Ishikawa (cell line): ENCODE results near the gene PEPD.

Experiments
- CEBPB ChIP-seq: IDR thresholded peaks from 2 replicates; pipeline ENCODE4 v1.6.1; 2012
- EP300 ChIP-seq: IDR thresholded peaks from 2 replicates; pipeline ENCODE4 v1.6.1; 2012; ENCODE audit warnings: borderline replicate concordance
- FOXM1 ChIP-seq: IDR thresholded peaks from 2 replicates; pipeline ENCODE4 v1.6.1; 2012; ENCODE audit warnings: low read depth, borderline replicate concordance
- RAD21 ChIP-seq: IDR thresholded peaks from 2 replicates; pipeline ENCODE4 v1.6.1; 2012; ENCODE audit warnings: low read depth
- TAF1 ChIP-seq: IDR thresholded peaks from 2 replicates; pipeline ENCODE4 v1.6.1; 2012; ENCODE audit warnings: low read depth, mild to moderate bottlenecking
- YY1 ChIP-seq: IDR thresholded peaks from 2 replicates; pipeline ENCODE4 v1.6.1; 2012; ENCODE audit warnings: low read depth
- ZBTB7A ChIP-seq: IDR thresholded peaks from 2 replicates; pipeline ENCODE4 v1.6.1; 2012; ENCODE audit warnings: low read depth
- TF ChIP-seq, protein P1 (sequence below): IDR thresholded peaks from 2 replicates; pipeline ENCODE4 v1.6.1; 2012; ENCODE audit warnings: low read depth, mild to moderate bottlenecking
- TF ChIP-seq, protein P2 (sequence below): IDR thresholded peaks from 2 replicates; pipeline ENCODE4 v1.6.1; 2012

GRCh38 chr19:33366127-33366526, 155.5 kb downstream of the PEPD start:
- TF ChIP-seq, protein P1, sequence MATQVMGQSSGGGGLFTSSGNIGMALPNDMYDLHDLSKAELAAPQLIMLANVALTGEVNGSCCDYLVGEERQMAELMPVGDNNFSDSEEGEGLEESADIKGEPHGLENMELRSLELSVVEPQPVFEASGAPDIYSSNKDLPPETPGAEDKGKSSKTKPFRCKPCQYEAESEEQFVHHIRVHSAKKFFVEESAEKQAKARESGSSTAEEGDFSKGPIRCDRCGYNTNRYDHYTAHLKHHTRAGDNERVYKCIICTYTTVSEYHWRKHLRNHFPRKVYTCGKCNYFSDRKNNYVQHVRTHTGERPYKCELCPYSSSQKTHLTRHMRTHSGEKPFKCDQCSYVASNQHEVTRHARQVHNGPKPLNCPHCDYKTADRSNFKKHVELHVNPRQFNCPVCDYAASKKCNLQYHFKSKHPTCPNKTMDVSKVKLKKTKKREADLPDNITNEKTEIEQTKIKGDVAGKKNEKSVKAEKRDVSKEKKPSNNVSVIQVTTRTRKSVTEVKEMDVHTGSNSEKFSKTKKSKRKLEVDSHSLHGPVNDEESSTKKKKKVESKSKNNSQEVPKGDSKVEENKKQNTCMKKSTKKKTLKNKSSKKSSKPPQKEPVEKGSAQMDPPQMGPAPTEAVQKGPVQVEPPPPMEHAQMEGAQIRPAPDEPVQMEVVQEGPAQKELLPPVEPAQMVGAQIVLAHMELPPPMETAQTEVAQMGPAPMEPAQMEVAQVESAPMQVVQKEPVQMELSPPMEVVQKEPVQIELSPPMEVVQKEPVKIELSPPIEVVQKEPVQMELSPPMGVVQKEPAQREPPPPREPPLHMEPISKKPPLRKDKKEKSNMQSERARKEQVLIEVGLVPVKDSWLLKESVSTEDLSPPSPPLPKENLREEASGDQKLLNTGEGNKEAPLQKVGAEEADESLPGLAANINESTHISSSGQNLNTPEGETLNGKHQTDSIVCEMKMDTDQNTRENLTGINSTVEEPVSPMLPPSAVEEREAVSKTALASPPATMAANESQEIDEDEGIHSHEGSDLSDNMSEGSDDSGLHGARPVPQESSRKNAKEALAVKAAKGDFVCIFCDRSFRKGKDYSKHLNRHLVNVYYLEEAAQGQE, result no peak
- TF ChIP-seq ZBTB7A, result no peak
- no peak for TF ChIP-seq FOXM1
- no peak for TF ChIP-seq YY1
- no peak for TF ChIP-seq EP300
- TF ChIP-seq CEBPB, result no peak
- no peak for TF ChIP-seq TAF1
- TF ChIP-seq, protein P2, sequence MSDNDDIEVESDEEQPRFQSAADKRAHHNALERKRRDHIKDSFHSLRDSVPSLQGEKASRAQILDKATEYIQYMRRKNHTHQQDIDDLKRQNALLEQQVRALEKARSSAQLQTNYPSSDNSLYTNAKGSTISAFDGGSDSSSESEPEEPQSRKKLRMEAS, result no peak
- TF ChIP-seq RAD21, result no peak
